NB4 (cell line): ENCODE results near the gene PRPF6.

Experiments used
- DNase-seq: peaks from one replicate; pipeline ENCODE4 v3.0.0; 2010; ENCODE audit warnings: low read depth
- H3K4me3 ChIP-seq: one replicate; pipeline ENCODE4 v1.5.1; 2011; ENCODE audit warnings: mild to moderate bottlenecking, low read depth, low read length, moderate library complexity
- CTCF ChIP-seq: IDR thresholded peaks from one replicate; pipeline ENCODE4 v1.5.1; 2012; ENCODE audit warnings: low read depth, low read length
- MAX ChIP-seq: IDR thresholded peaks from 2 replicates; pipeline ENCODE4 v1.6.1; 2011; ENCODE audit warnings: low read depth, low read length
- MYC ChIP-seq: IDR thresholded peaks from 2 replicates; pipeline ENCODE4 v1.6.1; 2011; ENCODE audit warnings: low read depth, low read length
- POLR2A ChIP-seq: IDR thresholded peaks from 2 replicates; pipeline ENCODE4 v1.6.1; 2011; ENCODE audit warnings: mild to moderate bottlenecking; ENCODE audit not compliant: insufficient read length; ENCODE audit errors: extremely low read depth

Gene PRPF6

GRCh38 chr20:64062276-64062595 lies 81.3 kb downstream of the PRPF6 start:
- TF ChIP-seq POLR2A (no peak), MYC (no peak), MAX (no peak), CTCF (no peak)
- DNase-seq, result no peak
- no peak overlapping the region for H3K4me3 ChIP-seq

GRCh38 chr20:64062596-64063388 lies 81.9 kb downstream of the PRPF6 start, which contains the start of gene TCEA2:
Gene TCEA2 (plus strand): TSS chr20:64063198. CDS start chr20:64063313, 115 bp downstream.
- peak; percentile 96 for DNase-seq
- peak within 1 kb of the TSS; percentile 56 for H3K4me3 ChIP-seq
- TF ChIP-seq MAX (peak; percentile 89), MYC (peak; percentile 93), POLR2A (peak; percentile 58), CTCF (no peak)

- peak; percentile 29 for DNase-seq
- H3K4me3 ChIP-seq, result peak overlapping the region; percentile 56
- TF ChIP-seq CTCF (no peak), MAX (no peak), MYC (no peak), POLR2A (no peak)
These were observed 82.6 kb downstream of the PRPF6 start for GRCh38 chr20:64063389-64064144.

- DNase-seq, result peak; percentile 37
- H3K4me3 ChIP-seq, result no peak overlapping the region
- TF ChIP-seq MAX (no peak), POLR2A (no peak), MYC (no peak), CTCF (no peak)
These were observed 83.3 kb downstream of the PRPF6 start for GRCh38 chr20:64064145-64064698.

GRCh38 chr20:64065062-64065973 lies 84.4 kb downstream of the PRPF6 start:
- DNase-seq, result peak; percentile 61
- TF ChIP-seq MAX, result peak; percentile 83
- TF ChIP-seq CTCF, result no peak
- no peak overlapping the region for H3K4me3 ChIP-seq
